Glutamatergic neuron (in vitro differentiated cells): ENCODE measurements around the gene TFF3. TPM values are rescaled to one million over a fixed set of nuclear protein-coding genes. Genes with fewer than 3 reads are reported as not detected.

ENCODE experiments used
- DNase-seq: peaks from one replicate; pipeline ENCODE4 v3.0.0; 2022
- H3K27ac Mint-ChIP-seq: one replicate; pipeline ENCODE4 v1.8.0; 2020; ENCODE audit warnings: mild to moderate bottlenecking, mixed read lengths, inconsistent platforms; ENCODE audit not compliant: unreplicated experiment
- H3K27me3 Mint-ChIP-seq: one replicate; pipeline ENCODE4 v1.8.0; 2020; ENCODE audit warnings: mild to moderate bottlenecking, moderate library complexity, mixed read lengths, inconsistent platforms; ENCODE audit not compliant: unreplicated experiment
- H3K36me3 Mint-ChIP-seq: one replicate; pipeline ENCODE4 v1.8.0; 2020; ENCODE audit warnings: mild to moderate bottlenecking, mixed read lengths, inconsistent platforms; ENCODE audit not compliant: unreplicated experiment
- H3K4me1 Mint-ChIP-seq: one replicate; pipeline ENCODE4 v1.8.0; 2020; ENCODE audit warnings: mild to moderate bottlenecking, low read depth, mixed read lengths, inconsistent platforms; ENCODE audit not compliant: unreplicated experiment
- H3K4me3 Mint-ChIP-seq: one replicate; pipeline ENCODE4 v1.8.0; 2020; ENCODE audit warnings: mild to moderate bottlenecking, mixed read lengths, inconsistent platforms; ENCODE audit not compliant: unreplicated experiment
- H3K9me3 Mint-ChIP-seq: one replicate; pipeline ENCODE4 v1.8.0; 2020; ENCODE audit warnings: mild to moderate bottlenecking, moderate library complexity, mixed read lengths, inconsistent platforms; ENCODE audit not compliant: unreplicated experiment
- CTCF ChIP-seq: fragments of 200-600 bp; sonication (generic); IDR thresholded peaks from one replicate; pipeline ENCODE4 v1.5.0; 2021; ENCODE audit not compliant: partially characterized antibody, unreplicated experiment
- total RNA-seq: library from RNA; stranded (reverse); fragmentation: NEBNext Ultra II Directional; extraction: Animal tissue kit (Norgen Biotek cat#: 25700); gene quantifications from one replicate; pipeline ENCODE4 v1.2.1, GENCODE V29; 2021; ENCODE audit not compliant: unreplicated experiment

Gene TFF3
- total RNA-seq, 1 donor from 2014 or later = not detected

GRCh38 chr21:42312626-42313104 is 2.5 kb downstream of the TFF3 start:
- Mint-ChIP-seq H3K27ac (no peak overlapping the region), H3K27me3 (no peaks in the 10 kb centered on the region), H3K9me3 (peaks cover 6% of the 10 kb centered on the region), H3K4me3 (no peak overlapping the region), H3K36me3 (no peaks in the 10 kb centered on the region), H3K4me1 (peaks cover 32% of the 10 kb centered on the region)
- no peak for TF ChIP-seq CTCF
- no peak for DNase-seq

- Mint-ChIP-seq H3K4me1 (peaks cover 38% of the 10 kb centered on the region), H3K4me3 (peak overlapping the region; percentile 46), H3K27ac (no peak overlapping the region), H3K27me3 (peaks cover 3% of the 10 kb centered on the region), H3K9me3 (peaks cover 6% of the 10 kb centered on the region), H3K36me3 (no peaks in the 10 kb centered on the region)
- no peak for TF ChIP-seq CTCF
- DNase-seq = no peak
These were observed 3.2 kb downstream of the TFF3 start for GRCh38 chr21:42311816-42312625.

GRCh38 chr21:42311160-42311559 is 4.0 kb downstream of the TFF3 start:
- H3K4me1 Mint-ChIP-seq = peaks cover 39% of the 10 kb centered on the region
- H3K27ac Mint-ChIP-seq = no peak overlapping the region
- peaks cover 6% of the 10 kb centered on the region for H3K27me3 Mint-ChIP-seq
- no peak overlapping the region for H3K4me3 Mint-ChIP-seq
- DNase-seq = no peak
- no peaks in the 10 kb centered on the region for H3K36me3 Mint-ChIP-seq
- peaks cover 4% of the 10 kb centered on the region for H3K9me3 Mint-ChIP-seq
- TF ChIP-seq CTCF = no peak

- DNase-seq = no peak
- TF ChIP-seq CTCF = no peak
- no peak overlapping the region for H3K4me3 Mint-ChIP-seq
- no peak overlapping the region for H3K27ac Mint-ChIP-seq
- H3K9me3 Mint-ChIP-seq = peaks cover 4% of the 10 kb centered on the region
- peaks cover 6% of the 10 kb centered on the region for H3K27me3 Mint-ChIP-seq
- peaks cover 36% of the 10 kb centered on the region for H3K4me1 Mint-ChIP-seq
- no peaks in the 10 kb centered on the region for H3K36me3 Mint-ChIP-seq
These were observed 4.7 kb downstream of the TFF3 start for GRCh38 chr21:42310411-42311001.

GRCh38 chr21:42309753-42310213 is 5.4 kb downstream of the TFF3 start:
- H3K9me3 Mint-ChIP-seq = peaks cover 6% of the 10 kb centered on the region
- no peaks in the 10 kb centered on the region for H3K36me3 Mint-ChIP-seq
- TF ChIP-seq CTCF = peak; percentile 94
- no peak overlapping the region for H3K4me3 Mint-ChIP-seq
- H3K27me3 Mint-ChIP-seq = peaks cover 6% of the 10 kb centered on the region
- H3K27ac Mint-ChIP-seq = no peak overlapping the region
- peak; percentile 82 for DNase-seq
- peaks cover 34% of the 10 kb centered on the region for H3K4me1 Mint-ChIP-seq
